Stomach (tissue), 9 donors: ENCODE measurements around the gene FAM193A. TPM values are rescaled to one million over a fixed set of nuclear protein-coding genes. Genes with fewer than 3 reads are reported as not detected.

ENCODE experiments used
- DNase-seq, 2 donors: peaks; one replicate each; pipeline versions ENCODE4 v3.0.0 to v3.0.0-alpha.2; 2013 to 2019
- H3K27ac ChIP-seq, 5 donors: fragments of 200-600 bp in 4 of 5; sonication (generic) in 4 of 5; one replicate each; pipeline ENCODE4 v1.5.1; 2013 to 2019; ENCODE audit warnings: mild to moderate bottlenecking in 1 of 5, moderate library complexity in 1 of 5
- H3K27me3 ChIP-seq, 3 donors: fragments of 200-600 bp; sonication (generic); one replicate each; pipeline ENCODE4 v1.5.1; 2017 to 2019; ENCODE audit warnings: mixed run types in 1 of 3
- H3K36me3 ChIP-seq, 4 donors: fragments of 200-600 bp; sonication (generic); 1 replicate in 3 of 4; 2 replicates in 1 of 4; pipeline ENCODE4 v1.5.1; 2016 to 2019
- H3K4me1 ChIP-seq, 4 donors: fragments of 200-600 bp; sonication (generic); one replicate each; pipeline ENCODE4 v1.5.1; 2016 to 2019
- H3K4me3 ChIP-seq, 4 donors: fragments of 200-600 bp; sonication (generic) in 3 of 4; one replicate each; pipeline ENCODE4 v1.5.1; 2016 to 2019; ENCODE audit warnings: mild to moderate bottlenecking in 1 of 4
- H3K9me3 ChIP-seq, 4 donors: fragments of 200-600 bp; sonication (generic); one replicate each; pipeline ENCODE4 v1.5.1; 2016 to 2019
- CTCF ChIP-seq, 7 experiments: fragments of 450-650 bp in 4 of 7; fragments of 200-600 bp in 3 of 7; sonication (generic) in 3 of 7; IDR thresholded peaks; one replicate each; pipeline ENCODE4 v1.5.1; 2016 to 2019; ENCODE audit warnings: antibody characterized with exemption in 7 of 7, control low read depth in 2 of 7, mild to moderate bottlenecking in 1 of 7
- EP300 ChIP-seq: sonication (generic); formaldehyde crosslinking; IDR thresholded peaks from one replicate; pipeline ENCODE4 v1.6.1; 2017; ENCODE audit warnings: antibody characterized with exemption
- POLR2A ChIP-seq, 4 donors: fragments of 450-650 bp; IDR thresholded peaks; one replicate each; pipeline ENCODE4 v1.6.1; 2016; ENCODE audit warnings: antibody characterized with exemption in 4 of 4, control low read depth in 2 of 4, mild to moderate bottlenecking in 1 of 4, moderate library complexity in 1 of 4
- POLR2AphosphoS5 ChIP-seq, 3 donors: sonication (generic); formaldehyde crosslinking; IDR thresholded peaks; one replicate each; pipeline ENCODE4 v1.6.1; 2016; ENCODE audit warnings: antibody characterized with exemption in 3 of 3
- WGBS, 5 donors: extraction: QIAGEN DNeasy Blood & Tissue Kit in 3 of 5; methylation state at CpG; one replicate each; pipeline versions ENCODE4 v1.1.5 to v1.1.7; 2013 to 2018; 5-methylcytosine and 5-hydroxymethylcytosine counted together
- intact Hi-C: fragments of 100-400 bp; cut with DNase I; formaldehyde crosslinking; loops from one replicate; pipeline ENCODE4 v1.15.1; 2023; ENCODE audit warnings: low total_unique reads
- polyA plus RNA-seq, 3 donors: library from polyadenylated mRNA; stranded (reverse); fragments of 200-250 nt; gene quantifications; one replicate each; pipeline ENCODE4 v1.2.3, GENCODE V29; 2013
- total RNA-seq, 5 donors: library from RNA; depleted of rRNA; stranded (reverse); fragments of >200 nt; gene quantifications; one replicate each; pipeline versions ENCODE4 v1.1.0 to v1.2.3, GENCODE V29; 2014 to 2016
- donor health status: healthy with polysubstance abuse.
- donor health status: Bipolar disorder and iron deficiency.
- donor health status: healthy.

The FAM193A gene
- total and polyA plus RNA-seq, 8 donors = 4.9 to 107 (median 26.0) TPM

- Histone ChIP-seq H3K36me3 (peaks cover 59 to 100% (median 98%) of the 10 kb centered on the region in 4 donors), H3K4me1 (no peaks in the 10 kb centered on the region), H3K27ac (no peak overlapping the region), H3K27me3 (no peaks in the 10 kb centered on the region), H3K9me3 (no peaks in the 10 kb centered on the region), H3K4me3 (no peak overlapping the region)
- TF ChIP-seq CTCF (IDR thresholded peaks at IDR 0.05) (no peak), EP300 (no peak), POLR2AphosphoS5 (IDR thresholded peaks at IDR 0.05) (no peak), POLR2A (IDR thresholded peaks at IDR 0.05) (no peak)
- DNase-seq = no peak
- 80 to 85% (median 82%) methylated on average over 6 of the region's 6 CpGs for WGBS, 5 donors
- intact Hi-C loops = no loop called here
Observed at GRCh38 chr4:2689114-2689513, 152.7 kb downstream of the FAM193A start.

DNA sequence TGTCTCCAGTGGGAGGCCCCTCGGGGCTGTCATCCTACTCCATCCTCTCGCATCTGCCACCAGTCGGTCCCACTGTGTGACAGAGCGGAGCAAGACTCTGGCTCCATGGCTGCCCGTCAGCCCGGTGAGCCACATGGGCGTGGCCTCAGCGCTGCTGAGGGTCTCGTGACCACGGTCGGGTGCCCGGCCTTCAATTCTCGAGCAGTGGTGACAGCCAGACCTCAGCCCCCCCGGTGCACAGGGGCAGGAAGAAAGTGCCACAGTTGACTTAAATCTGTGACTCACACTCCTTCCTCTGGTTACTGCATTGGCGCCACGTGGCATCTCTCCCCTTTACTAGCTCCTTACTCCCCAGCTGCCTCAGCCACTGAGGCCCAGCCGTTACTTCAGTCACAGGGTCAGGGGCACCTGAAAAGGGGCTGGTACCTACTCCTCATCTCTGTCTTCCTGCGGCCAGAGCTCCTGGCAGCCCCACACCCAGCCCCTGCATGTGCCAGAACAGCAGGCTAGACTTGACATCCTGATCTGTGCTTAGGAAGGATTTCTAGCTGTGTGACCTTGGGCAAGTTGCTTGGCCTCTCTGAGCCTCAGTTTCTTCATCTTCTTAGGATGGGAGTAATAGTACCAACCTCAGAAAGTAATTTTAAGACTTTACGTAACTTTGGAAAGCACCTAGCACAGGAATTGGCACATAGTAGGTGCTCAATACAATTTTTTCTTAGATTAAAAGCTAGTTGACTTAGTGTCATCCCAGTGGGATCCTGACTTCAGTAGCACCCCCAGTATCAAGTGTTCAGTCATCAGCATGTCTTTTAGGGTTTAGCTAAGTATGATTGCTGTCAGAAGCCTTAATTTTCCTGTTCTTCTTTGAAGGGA lies 153.6 kb downstream of the FAM193A start:
- 67 to 88% (median 84%) methylated on average over 13 to 19 of the region's 19 CpGs for WGBS, 5 donors
- no peak overlapping the region for H3K27ac ChIP-seq
- H3K4me3 ChIP-seq = no peak overlapping the region
- peaks cover 57 to 100% (median 98%) of the 10 kb centered on the region in 4 donors for H3K36me3 ChIP-seq
- H3K9me3 ChIP-seq = no peaks in the 10 kb centered on the region
- intact Hi-C loops = no loop called here
- no peak for TF ChIP-seq POLR2A (IDR thresholded peaks at IDR 0.05)
- TF ChIP-seq POLR2AphosphoS5 (IDR thresholded peaks at IDR 0.05) = no peak
- TF ChIP-seq EP300 = no peak
- no peak for TF ChIP-seq CTCF (IDR thresholded peaks at IDR 0.05)
- H3K4me1 ChIP-seq = no peaks in the 10 kb centered on the region
- H3K27me3 ChIP-seq = no peaks in the 10 kb centered on the region
- DNase-seq = no peak

GRCh38 chr4:2691313-2691712 lies 154.9 kb downstream of the FAM193A start:
- DNase-seq = no peak
- H3K4me3 ChIP-seq = no peak overlapping the region
- no peaks in the 10 kb centered on the region for H3K4me1 ChIP-seq
- no peaks in the 10 kb centered on the region for H3K9me3 ChIP-seq
- H3K27ac ChIP-seq = no peak overlapping the region
- intact Hi-C loops = no loop called here
- H3K27me3 ChIP-seq = no peaks in the 10 kb centered on the region
- peaks cover 65 to 100% (median 99%) of the 10 kb centered on the region in 4 donors for H3K36me3 ChIP-seq
- TF ChIP-seq POLR2AphosphoS5 (IDR thresholded peaks at IDR 0.05) = no peak
- no peak for TF ChIP-seq POLR2A (IDR thresholded peaks at IDR 0.05)
- no peak for TF ChIP-seq EP300
- TF ChIP-seq CTCF (IDR thresholded peaks at IDR 0.05) = no peak
- WGBS, 5 donors = 94 to 98% (median 96%) methylated on average over 5 of the region's 5 CpGs

DNA sequence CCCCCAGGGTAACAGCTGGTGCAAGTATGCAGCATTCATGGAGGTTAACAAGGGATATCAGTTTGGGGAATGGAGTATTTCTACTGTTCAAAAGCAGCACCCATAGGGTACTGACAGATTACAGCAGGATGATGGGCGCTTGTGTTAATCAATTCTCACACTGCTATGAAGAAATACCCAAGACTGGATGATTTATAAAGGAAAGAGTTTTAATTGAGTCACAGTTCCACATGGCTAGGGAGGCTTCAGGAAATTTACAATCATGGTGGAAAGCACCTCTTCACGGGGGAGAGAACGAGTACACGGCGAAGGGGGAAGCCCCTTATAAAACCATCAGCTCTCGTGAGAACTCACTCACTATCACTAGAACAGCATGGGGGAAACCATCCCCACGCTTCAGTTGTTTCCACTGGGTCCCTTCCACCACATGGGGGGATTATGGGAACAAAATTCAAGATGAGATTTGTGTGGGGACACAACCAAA lies 155.5 kb downstream of the FAM193A start:
- peaks cover 71 to 100% (median 100%) of the 10 kb centered on the region in 4 donors for H3K36me3 ChIP-seq
- no peak overlapping the region for H3K4me3 ChIP-seq
- DNase-seq = no peak
- no peaks in the 10 kb centered on the region for H3K27me3 ChIP-seq
- H3K9me3 ChIP-seq = no peaks in the 10 kb centered on the region
- WGBS, 5 donors = 85 to 92% (median 86%) methylated on average over 7 of the region's 7 CpGs
- TF ChIP-seq POLR2A (IDR thresholded peaks at IDR 0.05) = no peak
- no peak for TF ChIP-seq POLR2AphosphoS5 (IDR thresholded peaks at IDR 0.05)
- no peak for TF ChIP-seq EP300
- TF ChIP-seq CTCF (IDR thresholded peaks at IDR 0.05) = no peak
- intact Hi-C loops = no loop called here
- H3K4me1 ChIP-seq = no peaks in the 10 kb centered on the region
- no peak overlapping the region for H3K27ac ChIP-seq
